HG02981 (cell line): ENCODE measurements around the gene TMEM51.

Experiments
- ATAC-seq: cut with Tn5 transposase; IDR thresholded peaks from one replicate; pipeline ENCODE4 v1.9.1; 2021; ENCODE audit warnings: mild to moderate bottlenecking, moderate library complexity; ENCODE audit not compliant: unreplicated experiment

The TMEM51 gene

GRCh38 chr1:15153184-15153841 is at the start of gene TMEM51:
TSS of gene TMEM51 (plus strand) at chr1:15153747. CDS start at chr1:15215088, 61,341 bp downstream.
- no peak for ATAC-seq

- ATAC-seq: no peak
Measured at GRCh38 chr1:15103906-15104305, 49.6 kb upstream of the TMEM51 start.

- ATAC-seq: no peak
Measured at GRCh38 chr1:15104768-15105167, 48.8 kb upstream of the TMEM51 start.

- ATAC-seq: no peak
Measured at GRCh38 chr1:15106608-15107007, 46.9 kb upstream of the TMEM51 start.

GRCh38 chr1:15107058-15107687 is 46.4 kb upstream of the TMEM51 start:
- ATAC-seq: no peak

GRCh38 chr1:15107911-15108310 is 45.6 kb upstream of the TMEM51 start:
- no peak for ATAC-seq

GRCh38 chr1:15110128-15110866 is 43.2 kb upstream of the TMEM51 start:
- ATAC-seq: no peak

GRCh38 chr1:15110867-15111230 is 42.7 kb upstream of the TMEM51 start:
- no peak for ATAC-seq

- no peak for ATAC-seq
Measured at GRCh38 chr1:15113146-15113545, 40.4 kb upstream of the TMEM51 start.

- ATAC-seq: no peak
Measured at GRCh38 chr1:15114884-15115283, 38.7 kb upstream of the TMEM51 start.

- no peak for ATAC-seq
Measured at GRCh38 chr1:15115542-15116330, 37.8 kb upstream of the TMEM51 start.

GRCh38 chr1:15116966-15117365 is 36.6 kb upstream of the TMEM51 start:
- ATAC-seq: no peak

GRCh38 chr1:15117671-15118325 is 35.7 kb upstream of the TMEM51 start:
- no peak for ATAC-seq

- no peak for ATAC-seq
Measured at GRCh38 chr1:15118579-15118978, 35.0 kb upstream of the TMEM51 start.

GRCh38 chr1:15120251-15120945 is 33.1 kb upstream of the TMEM51 start:
- no peak for ATAC-seq

GRCh38 chr1:15122331-15122730 is 31.2 kb upstream of the TMEM51 start:
- no peak for ATAC-seq

- no peak for ATAC-seq
Measured at GRCh38 chr1:15123270-15123669, 30.3 kb upstream of the TMEM51 start.

GRCh38 chr1:15123925-15124324 is 29.6 kb upstream of the TMEM51 start:
- ATAC-seq: no peak

- no peak for ATAC-seq
Measured at GRCh38 chr1:15124362-15125100, 29.0 kb upstream of the TMEM51 start.
